Uterus (tissue), 2 donors: ENCODE measurements around the gene FNIP1.

Source experiments
- CTCF ChIP-seq, 4 experiments: fragments of 200-600 bp in 2 of 4; fragments of 450-650 bp in 2 of 4; sonication (generic) in 2 of 4; IDR thresholded peaks; one replicate each; pipeline ENCODE4 v1.5.1; 2016 to 2019; ENCODE audit warnings: antibody characterized with exemption in 4 of 4, mild to moderate bottlenecking in 2 of 4, moderate library complexity in 1 of 4
- POLR2A ChIP-seq, 2 donors: fragments of 450-650 bp; IDR thresholded peaks; one replicate each; pipeline ENCODE4 v1.6.1; 2016; ENCODE audit warnings: antibody characterized with exemption in 2 of 2, mild to moderate bottlenecking in 1 of 2, moderate library complexity in 1 of 2

GRCh38 chr5:131776450-131776849, 20.4 kb downstream of the FNIP1 start:
- no peak for TF ChIP-seq CTCF (IDR thresholded peaks at IDR 0.05)
- TF ChIP-seq POLR2A (IDR thresholded peaks at IDR 0.05) = no peak
